ENCODE data around the gene IFNA6. TPM values are rescaled to one million over a fixed set of nuclear protein-coding genes. Genes with fewer than 3 reads are reported as not detected.

IFNA6 gene
- total RNA-seq, 1 experiment from 2014 or later, result not detected

- TF ChIP-seq EZH2 (IDR thresholded peaks at IDR 0.05; ENCODE audit: borderline replicate concordance, low read depth, low read length, poor library complexity, severe bottlenecking) (no peak), CTCF (conservative IDR thresholded peaks at IDR 0.05; ENCODE audit: low read depth, low read length) (no peak)
- DNase-seq (ENCODE audit: low spot score), result no peak
- Histone ChIP-seq H3K4me3 (ENCODE audit: low read depth, low read length, poor library complexity, severe bottlenecking) (no peak overlapping the region), H3K9me3 (ENCODE audit: low read depth, low read length, poor library complexity, severe bottlenecking) (no peaks in the 10 kb centered on the region), H3K36me3 (ENCODE audit: insufficient read depth, low read length, poor library complexity, severe bottlenecking) (no peaks in the 10 kb centered on the region), H3K27me3 (replicated peaks; ENCODE audit: insufficient read depth, low read depth, low read length, poor library complexity) (no peaks in the 10 kb centered on the region), H3K4me1 (ENCODE audit: insufficient read depth, low read length, poor library complexity, severe bottlenecking) (no peaks in the 10 kb centered on the region), H3K27ac (ENCODE audit: low read depth, low read length, poor library complexity, severe bottlenecking) (no peak overlapping the region)
- ChIA-PET CTCF (no interaction called here), POLR2A (ENCODE audit: low non-redundant PET) (no interaction called here)
- BruUV-seq (replicated peaks), result no TSS peak
- intact Hi-C loops (cut with micrococcal nuclease; ENCODE audit: unreplicated experiment), result no loop called here
These were observed 17.5 kb downstream of the IFNA6 start for GRCh38 chr9:21333226-21333625.

GRCh38 chr9:21331676-21332402, 18.8 kb downstream of the IFNA6 start:
- Histone ChIP-seq H3K4me1 (ENCODE audit: insufficient read depth, low read length, poor library complexity, severe bottlenecking) (no peaks in the 10 kb centered on the region), H3K27ac (ENCODE audit: low read depth, low read length, poor library complexity, severe bottlenecking) (no peak overlapping the region), H3K4me3 (ENCODE audit: low read depth, low read length, poor library complexity, severe bottlenecking) (no peak overlapping the region), H3K27me3 (replicated peaks; ENCODE audit: insufficient read depth, low read depth, low read length, poor library complexity) (no peaks in the 10 kb centered on the region), H3K9me3 (ENCODE audit: low read depth, low read length, poor library complexity, severe bottlenecking) (no peaks in the 10 kb centered on the region), H3K36me3 (ENCODE audit: insufficient read depth, low read length, poor library complexity, severe bottlenecking) (no peaks in the 10 kb centered on the region)
- DNase-seq (ENCODE audit: low spot score), result no peak
- TF ChIP-seq CTCF (conservative IDR thresholded peaks at IDR 0.05; ENCODE audit: low read depth, low read length) (no peak), EZH2 (IDR thresholded peaks at IDR 0.05; ENCODE audit: borderline replicate concordance, low read depth, low read length, poor library complexity, severe bottlenecking) (no peak)
- intact Hi-C loops (cut with micrococcal nuclease; ENCODE audit: unreplicated experiment), result no loop called here
- no TSS peak for BruUV-seq (replicated peaks)
- POLR2A ChIA-PET (ENCODE audit: low non-redundant PET), result no interaction called here
- CTCF ChIA-PET, result no interaction called here

- Histone ChIP-seq H3K27ac (ENCODE audit: low read depth, low read length, poor library complexity, severe bottlenecking) (no peak overlapping the region), H3K4me3 (ENCODE audit: low read depth, low read length, poor library complexity, severe bottlenecking) (no peak overlapping the region), H3K4me1 (ENCODE audit: insufficient read depth, low read length, poor library complexity, severe bottlenecking) (no peaks in the 10 kb centered on the region), H3K36me3 (ENCODE audit: insufficient read depth, low read length, poor library complexity, severe bottlenecking) (no peaks in the 10 kb centered on the region), H3K27me3 (replicated peaks; ENCODE audit: insufficient read depth, low read depth, low read length, poor library complexity) (no peaks in the 10 kb centered on the region), H3K9me3 (ENCODE audit: low read depth, low read length, poor library complexity, severe bottlenecking) (no peaks in the 10 kb centered on the region)
- POLR2A ChIA-PET (ENCODE audit: low non-redundant PET), result no interaction called here
- CTCF ChIA-PET, result interaction anchor here (0.6 to 1.3 kb wide), 6 partner anchors 9 to 139 kb away, joined by 3 to 6 read pairs (median 4); partner anchors contain the start of gene KLHL9
- DNase-seq (ENCODE audit: low spot score), result peak; percentile 41
- intact Hi-C loops (cut with micrococcal nuclease; ENCODE audit: unreplicated experiment), result no loop called here
- no peak for TF ChIP-seq EZH2 (IDR thresholded peaks at IDR 0.05; ENCODE audit: borderline replicate concordance, low read depth, low read length, poor library complexity, severe bottlenecking)
- peak; percentile 56 for TF ChIP-seq CTCF (conservative IDR thresholded peaks at IDR 0.05; ENCODE audit: low read depth, low read length)
- BruUV-seq (replicated peaks), result no TSS peak
These were observed 24.1 kb downstream of the IFNA6 start for GRCh38 chr9:21326526-21327139.
